RWPE2 (cell line): ENCODE data around the gene HTRA3.
A peak's percentile ranks its signal among the peaks of the same experiment; 100 is the strongest.

Experiments used
- ATAC-seq: fragments of 200-7000 bp; cut with Tn5 transposase; 3 replicates; pipeline ENCODE4 v1.9.1; 2021; ENCODE audit warnings: low read depth
- DNase-seq: peaks from one replicate; pipeline ENCODE4 v3.0.0-alpha.2; 2020; ENCODE audit warnings: low spot score
- H3K27ac ChIP-seq: fragments of 450-650 bp; 2 replicates; pipeline ENCODE4 v1.5.1; 2017; ENCODE audit warnings: mild to moderate bottlenecking; ENCODE audit not compliant: poor library complexity, severe bottlenecking
- H3K27me3 ChIP-seq: fragments of 250-450 bp; sonication (Bioruptor Pico); 2 replicates; pipeline ENCODE4 v1.5.1; 2021; ENCODE audit warnings: mild to moderate bottlenecking, moderate library complexity; ENCODE audit not compliant: insufficient read depth, poor library complexity, severe bottlenecking
- H3K36me3 ChIP-seq: fragments of 250-450 bp; sonication (Bioruptor Pico); 2 replicates; pipeline ENCODE4 v1.5.1; 2020; ENCODE audit warnings: low read depth, mild to moderate bottlenecking, moderate library complexity
- H3K4me1 ChIP-seq: fragments of 250-450 bp; sonication (Bioruptor Pico); 2 replicates; pipeline ENCODE4 v1.5.1; 2021; ENCODE audit warnings: mild to moderate bottlenecking, moderate library complexity; ENCODE audit not compliant: insufficient read depth, poor library complexity, severe bottlenecking
- H3K4me3 ChIP-seq: fragments of 250-450 bp; sonication (Bioruptor Pico); 2 replicates; pipeline ENCODE4 v1.5.1; 2021; ENCODE audit warnings: mild to moderate bottlenecking, moderate library complexity; ENCODE audit not compliant: severe bottlenecking
- H3K9me3 ChIP-seq: fragments of 250-450 bp; sonication (Bioruptor Pico); 2 replicates; pipeline ENCODE4 v1.5.1; 2021; ENCODE audit warnings: mild to moderate bottlenecking, moderate library complexity; ENCODE audit not compliant: severe bottlenecking
- CTCF ChIP-seq: fragments of 450-650 bp; IDR thresholded peaks from one replicate; pipeline ENCODE4 v1.5.1; 2017; ENCODE audit warnings: mild to moderate bottlenecking, moderate library complexity; ENCODE audit not compliant: poor library complexity, severe bottlenecking

HTRA3 gene

GRCh38 chr4:8328866-8329559 is 59.5 kb downstream of the HTRA3 start:
- Histone ChIP-seq H3K9me3 (no peaks in the 10 kb centered on the region), H3K4me1 (no peaks in the 10 kb centered on the region), H3K4me3 (no peak overlapping the region), H3K36me3 (no peaks in the 10 kb centered on the region), H3K27ac (no peak overlapping the region), H3K27me3 (no peaks in the 10 kb centered on the region)
- peak; percentile 35 for DNase-seq
- ATAC-seq, result no peak
- no peak for TF ChIP-seq CTCF

GRCh38 chr4:8329560-8329858 is 60.0 kb downstream of the HTRA3 start:
- no peak for TF ChIP-seq CTCF
- Histone ChIP-seq H3K27ac (no peak overlapping the region), H3K4me1 (no peaks in the 10 kb centered on the region)

GRCh38 chr4:8329859-8330761 is 60.6 kb downstream of the HTRA3 start:
- no peaks in the 10 kb centered on the region for H3K9me3 ChIP-seq
- DNase-seq (peak; percentile 61), ATAC-seq (no peak)
- TF ChIP-seq CTCF, result no peak
- H3K4me3 ChIP-seq, result no peak overlapping the region
- no peaks in the 10 kb centered on the region for H3K27me3 ChIP-seq
- H3K27ac ChIP-seq, result no peak overlapping the region
- H3K36me3 ChIP-seq, result no peaks in the 10 kb centered on the region
- H3K4me1 ChIP-seq, result no peaks in the 10 kb centered on the region

More at GRCh38 chr4:8329560-8329858, 60.0 kb downstream of the HTRA3 start:
- no peaks in the 10 kb centered on the region for H3K9me3 ChIP-seq
- ATAC-seq (no peak), DNase-seq (no peak)
- no peaks in the 10 kb centered on the region for H3K36me3 ChIP-seq
- H3K27me3 ChIP-seq, result no peaks in the 10 kb centered on the region
- H3K4me3 ChIP-seq, result no peak overlapping the region

- Histone ChIP-seq H3K4me3 (no peak overlapping the region), H3K9me3 (peaks cover 4% of the 10 kb centered on the region), H3K27ac (no peak overlapping the region), H3K36me3 (no peaks in the 10 kb centered on the region), H3K4me1 (no peaks in the 10 kb centered on the region), H3K27me3 (no peaks in the 10 kb centered on the region)
- TF ChIP-seq CTCF, result no peak
- no peak for ATAC-seq
- DNase-seq, result peak; percentile 34
Observed at GRCh38 chr4:8330821-8331574, 61.4 kb downstream of the HTRA3 start.
